ENCODE data around the gene POM121C.
"Not testable (repeated sequence)": the region's sequence is repeated elsewhere in the genome, so short reads cannot be mapped to it uniquely, and the experiment has no call there.

The POM121C gene

GRCh38 chr7:75421798-75422710 is 64.0 kb downstream of the POM121C start:
- DNase-seq = not testable (repeated sequence)

- not testable (repeated sequence) for DNase-seq
These were observed 65.9 kb downstream of the POM121C start for GRCh38 chr7:75420152-75420551.

- not testable (repeated sequence) for DNase-seq
These were observed 66.4 kb downstream of the POM121C start for GRCh38 chr7:75419693-75420092.

GRCh38 chr7:75419210-75419609 is 66.9 kb downstream of the POM121C start:
- DNase-seq = not testable (repeated sequence)

GRCh38 chr7:75418292-75418858 is 67.7 kb downstream of the POM121C start:
- DNase-seq = not testable (repeated sequence)

GRCh38 chr7:75416787-75417186 is 69.3 kb downstream of the POM121C start:
- not testable (repeated sequence) for DNase-seq

GRCh38 chr7:75415829-75416373 is 70.2 kb downstream of the POM121C start:
- DNase-seq = not testable (repeated sequence)

GRCh38 chr7:75415428-75415817 is 70.7 kb downstream of the POM121C start:
- DNase-seq = not testable (repeated sequence)

- peak in 1 of 2 experiments; percentile 23 for DNase-seq
These were observed 71.2 kb downstream of the POM121C start for GRCh38 chr7:75414708-75415427.

GRCh38 chr7:75414204-75414603 is 71.9 kb downstream of the POM121C start:
- DNase-seq = not testable (repeated sequence)

GRCh38 chr7:75410823-75411173 is 75.3 kb downstream of the POM121C start:
- not testable (repeated sequence) for DNase-seq

- DNase-seq = not testable (repeated sequence)
These were observed 75.9 kb downstream of the POM121C start for GRCh38 chr7:75409880-75410822.

- not testable (repeated sequence) for DNase-seq
These were observed 81.4 kb downstream of the POM121C start for GRCh38 chr7:75404663-75405062.

- DNase-seq = not testable (repeated sequence)
These were observed 82.3 kb downstream of the POM121C start for GRCh38 chr7:75403455-75404443.

- DNase-seq = not testable (repeated sequence)
These were observed 85.5 kb downstream of the POM121C start for GRCh38 chr7:75400575-75400974.

GRCh38 chr7:75398771-75399700 is 87.1 kb downstream of the POM121C start:
- DNase-seq = not testable (repeated sequence)

- not testable (repeated sequence) for DNase-seq
These were observed 88.2 kb downstream of the POM121C start for GRCh38 chr7:75397865-75398264.

GRCh38 chr7:75395329-75395728 is 90.8 kb downstream of the POM121C start, which contains the start of gene TRIM73:
Gene TRIM73, plus strand, starts transcription at chr7:75395629. Its CDS starts 3,305 bp downstream, at chr7:75398934.
- not testable (repeated sequence) for DNase-seq

GRCh38 chr7:75393194-75393593 is 92.9 kb downstream of the POM121C start:
- not testable (repeated sequence) for DNase-seq
